GM18520 (cell line): Measurements from ENCODE around the gene CCDC138.

Experiments
- ATAC-seq: cut with Tn5 transposase; IDR thresholded peaks from one replicate; pipeline ENCODE4 v1.9.1; 2021; ENCODE audit not compliant: unreplicated experiment

The CCDC138 gene

DNA sequence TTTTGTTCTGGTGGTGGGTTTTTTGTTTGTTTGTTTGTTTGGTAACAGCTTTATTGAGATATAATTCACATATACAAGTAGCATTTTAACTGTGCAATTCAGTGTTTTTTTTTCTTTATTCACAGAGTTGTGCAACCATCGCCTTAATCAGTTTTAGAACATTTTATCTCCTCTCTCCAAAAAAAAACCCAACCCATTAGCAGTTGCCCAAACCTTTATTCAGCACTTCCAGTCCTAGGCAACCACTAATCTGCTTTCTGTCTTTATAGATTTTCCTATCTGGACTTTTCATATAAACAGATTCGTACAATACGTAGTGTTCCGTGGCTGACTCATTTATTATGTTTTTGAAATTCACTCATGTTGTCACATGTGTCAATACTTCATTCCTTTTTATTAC, 38.7 kb downstream of the CCDC138 start:
- ATAC-seq = no peak

- ATAC-seq = no peak
Measured at GRCh38 chr2:108825736-108826135, 39.2 kb downstream of the CCDC138 start.

DNA sequence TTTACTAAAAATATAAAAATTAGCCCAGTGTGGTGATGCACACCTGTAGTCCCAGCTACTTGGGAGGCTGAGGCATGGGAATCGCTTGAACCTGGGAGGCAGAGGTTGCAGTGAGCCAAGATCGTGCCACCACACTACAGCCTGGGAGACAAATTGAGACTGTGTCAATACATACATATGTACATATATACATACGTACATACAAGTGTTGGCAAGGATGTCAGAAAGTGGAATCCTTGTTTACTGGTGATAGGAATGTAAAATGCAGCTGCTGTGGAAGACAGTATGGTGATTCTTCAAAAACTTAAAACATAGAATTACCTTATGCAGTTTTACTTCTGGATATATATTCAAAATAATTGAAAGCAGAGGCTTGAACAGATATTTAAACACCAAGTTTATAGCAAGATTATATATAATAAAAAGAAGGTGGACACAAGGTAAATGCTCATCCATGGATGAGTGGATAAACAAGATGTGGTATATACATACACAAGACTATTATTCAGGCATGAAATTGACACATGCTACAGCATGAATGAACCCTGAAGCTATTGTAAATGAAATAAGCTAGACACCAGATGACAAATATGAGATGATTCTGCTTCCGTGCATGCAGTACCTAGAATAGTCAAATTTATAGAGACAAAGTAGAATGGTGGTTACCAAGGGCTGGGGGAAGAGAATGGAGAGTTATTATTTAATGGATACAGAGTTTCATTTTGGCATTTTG, 43.2 kb downstream of the CCDC138 start:
- ATAC-seq = no peak

DNA sequence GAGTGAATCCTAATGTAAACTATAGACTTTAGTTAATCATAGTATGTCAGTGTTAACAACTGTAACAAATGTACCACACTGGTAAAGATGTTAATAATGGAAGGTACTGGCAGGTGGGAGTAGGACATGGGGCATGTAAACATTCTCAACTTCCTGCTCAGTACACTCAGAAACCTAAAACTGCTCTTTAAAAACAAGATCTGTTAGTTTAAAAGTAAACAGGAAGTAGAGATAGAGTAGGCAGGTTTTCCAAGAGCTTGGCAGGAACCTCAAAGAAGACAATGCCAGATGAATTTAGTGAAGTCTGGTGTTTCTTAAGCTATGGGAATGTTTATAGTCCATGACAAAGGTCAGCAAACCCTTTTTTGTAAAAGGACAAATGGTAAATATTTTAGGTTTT, 46.6 kb downstream of the CCDC138 start:
- no peak for ATAC-seq

GRCh38 chr2:108834620-108835019, 48.0 kb downstream of the CCDC138 start:
- no peak for ATAC-seq

- ATAC-seq = peak; percentile 68
Measured at GRCh38 chr2:108835040-108835439, 48.5 kb downstream of the CCDC138 start.

GRCh38 chr2:108837198-108837597, 50.6 kb downstream of the CCDC138 start:
- ATAC-seq = no peak

DNA sequence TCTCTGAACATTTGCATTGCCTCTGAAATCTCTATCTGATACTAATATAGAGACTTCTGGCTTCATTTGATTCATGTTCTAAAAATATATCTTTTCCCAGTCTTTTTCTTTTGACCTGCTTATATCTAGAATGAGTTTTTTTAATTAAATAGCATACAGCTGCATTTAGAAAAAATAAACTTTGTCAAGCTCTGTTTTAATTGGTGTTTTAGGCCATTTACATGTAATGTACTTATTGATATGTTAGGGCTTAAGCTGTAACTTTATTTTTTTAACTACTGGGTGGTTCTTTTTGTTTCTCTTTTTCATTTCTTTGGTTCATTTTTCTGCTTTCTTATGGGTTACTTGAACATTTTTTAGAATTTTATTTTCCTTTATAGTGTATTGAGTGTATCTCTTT, 54.9 kb downstream of the CCDC138 start:
- no peak for ATAC-seq

- no peak for ATAC-seq
Measured at GRCh38 chr2:108845923-108846322, 59.4 kb downstream of the CCDC138 start.

DNA sequence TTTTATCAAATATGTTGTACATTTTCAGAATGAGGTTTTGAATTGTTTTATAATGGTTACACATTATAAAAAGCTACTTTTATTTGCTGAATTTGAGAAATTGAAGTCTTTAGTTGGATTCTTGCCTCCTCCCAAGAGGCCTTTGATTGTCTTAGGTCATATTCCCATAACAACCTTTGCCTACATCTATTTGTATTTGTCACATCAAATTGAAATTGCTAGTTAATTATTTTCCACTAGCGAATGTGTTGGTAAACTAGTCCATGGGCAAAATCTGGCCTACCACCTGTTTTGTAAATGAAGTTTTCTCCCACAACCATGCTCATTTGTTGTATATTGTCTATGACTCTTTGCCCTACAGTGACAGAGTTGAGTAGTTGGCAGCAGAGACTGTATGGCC, 60.4 kb downstream of the CCDC138 start:
- no peak for ATAC-seq

- no peak for ATAC-seq
Measured at GRCh38 chr2:108852375-108852774, 65.8 kb downstream of the CCDC138 start.

GRCh38 chr2:108853421-108853820, 66.8 kb downstream of the CCDC138 start:
- ATAC-seq = no peak

DNA sequence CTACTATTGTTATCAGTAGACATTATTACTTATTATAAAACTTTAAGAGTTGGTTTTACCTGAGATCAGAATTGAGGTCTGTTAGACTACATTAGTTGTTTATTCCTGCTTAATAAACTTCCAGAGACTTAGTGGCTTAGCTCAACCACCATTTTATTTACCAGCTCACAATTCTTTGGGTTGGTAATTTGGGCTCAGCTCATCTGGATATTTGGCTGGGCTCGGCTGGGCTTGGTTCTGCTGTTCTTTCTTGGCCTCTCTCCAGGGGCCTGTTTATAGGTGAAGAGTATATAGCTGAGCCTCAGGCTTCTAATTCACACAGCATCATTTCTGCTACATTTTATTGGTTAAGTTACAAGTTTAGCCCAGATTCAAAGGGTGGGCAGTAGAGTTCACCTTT, 67.9 kb downstream of the CCDC138 start:
- no peak for ATAC-seq

DNA sequence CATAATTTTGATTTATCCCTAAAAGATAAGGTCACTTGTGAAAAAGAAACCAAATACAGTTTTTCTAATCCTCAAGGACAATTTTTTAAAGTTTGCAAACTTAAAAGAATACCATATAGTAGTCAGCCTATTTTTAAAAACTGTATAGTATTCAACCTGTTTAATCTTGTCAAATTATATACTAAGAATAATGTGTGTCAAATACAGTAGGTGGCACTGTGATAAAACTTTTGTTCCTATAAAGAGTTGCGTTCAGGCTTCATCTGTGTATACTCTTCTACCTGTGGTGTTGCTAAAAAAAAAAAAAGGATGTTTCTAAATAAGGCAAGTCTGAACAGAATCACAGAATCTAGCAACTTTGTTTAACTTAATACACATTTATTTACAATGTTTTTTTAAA, 68.6 kb downstream of the CCDC138 start:
- ATAC-seq = no peak

GRCh38 chr2:108858894-108859293, 72.3 kb downstream of the CCDC138 start:
- no peak for ATAC-seq

DNA sequence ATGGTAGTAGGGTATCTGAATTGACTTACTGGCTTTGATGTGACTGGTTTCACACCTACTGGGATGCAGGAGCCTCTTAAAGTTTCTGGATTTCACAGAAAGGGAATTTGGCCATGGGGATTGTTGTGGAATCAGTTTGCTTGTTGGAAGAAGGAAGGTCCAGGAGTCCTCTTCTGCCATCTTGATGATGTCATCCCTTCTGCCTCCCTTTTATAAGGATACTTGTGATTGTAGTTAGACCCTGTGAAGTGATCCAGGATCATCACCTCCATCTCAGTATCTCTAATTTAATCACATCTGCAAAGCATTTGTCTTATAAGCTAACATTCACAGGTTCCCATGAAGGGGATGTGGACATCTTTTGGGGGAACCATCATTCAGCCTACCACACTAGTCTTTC, 79.5 kb downstream of the CCDC138 start:
- ATAC-seq = no peak

- ATAC-seq = no peak
Measured at GRCh38 chr2:108868911-108869310, 82.3 kb downstream of the CCDC138 start.

DNA sequence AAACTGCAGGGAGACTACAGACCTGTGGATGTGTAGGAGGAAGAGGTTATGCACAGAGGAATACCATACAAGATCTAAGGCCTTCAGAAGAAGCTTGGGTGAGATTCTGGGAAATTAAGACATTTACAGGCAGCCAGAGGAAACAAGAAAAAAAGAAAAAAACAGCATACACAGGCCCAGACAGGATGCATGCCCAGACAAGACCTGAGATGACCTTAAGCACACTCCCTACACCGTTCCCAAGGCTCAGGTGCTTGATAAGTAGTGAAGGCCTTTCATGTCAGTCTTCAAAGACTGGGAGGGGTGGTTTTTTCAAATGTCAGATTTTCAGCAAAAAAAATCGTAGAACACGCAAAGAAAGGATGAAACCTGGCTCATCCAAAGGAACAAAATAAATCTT, 83.0 kb downstream of the CCDC138 start:
- no peak for ATAC-seq

DNA sequence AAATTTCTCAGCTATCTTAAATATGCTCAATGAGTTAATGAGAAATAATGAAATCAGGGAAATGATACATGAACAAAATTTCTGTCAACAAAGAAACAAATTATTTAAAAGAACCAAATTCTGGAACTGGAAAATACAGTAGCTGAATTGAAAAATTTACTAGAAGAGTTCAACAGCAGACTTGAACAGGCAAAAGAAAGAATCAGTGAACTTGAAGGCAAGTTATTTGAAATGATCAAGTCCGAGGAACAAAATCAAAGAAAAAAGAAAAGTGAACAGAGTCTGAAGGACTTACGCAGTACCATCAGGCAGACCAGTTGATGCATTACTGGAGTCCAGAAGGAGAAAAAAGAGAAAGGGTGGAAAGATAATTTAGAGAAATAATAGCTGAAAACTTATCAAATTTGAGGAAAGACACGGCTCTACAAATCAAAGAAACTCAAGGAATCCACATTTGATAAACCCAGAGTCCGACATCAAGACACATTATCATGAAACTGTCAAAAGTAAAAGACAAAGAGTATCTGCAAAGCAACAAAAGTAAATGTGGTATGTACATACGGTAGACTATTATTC, 83.6 kb downstream of the CCDC138 start:
- ATAC-seq = no peak

DNA sequence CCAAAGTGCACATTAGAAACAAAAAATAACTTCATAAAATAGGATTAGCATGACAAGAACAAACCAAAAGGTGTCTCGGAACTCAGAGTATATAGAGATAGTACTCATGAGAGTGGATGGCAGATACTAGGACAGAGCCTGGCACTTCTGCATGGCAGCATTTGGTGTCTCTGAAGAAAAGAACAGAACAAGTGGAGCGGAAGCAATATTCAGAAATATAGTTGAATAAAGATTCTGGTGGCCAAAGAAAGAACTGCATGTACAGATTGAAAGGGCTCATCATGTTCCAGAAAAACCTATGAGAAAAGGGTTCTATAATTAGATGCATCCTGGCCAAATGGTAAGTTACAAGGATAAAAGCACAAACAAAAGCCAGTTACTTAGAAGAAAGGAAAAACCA, 90.9 kb downstream of the CCDC138 start:
- ATAC-seq = no peak

DNA sequence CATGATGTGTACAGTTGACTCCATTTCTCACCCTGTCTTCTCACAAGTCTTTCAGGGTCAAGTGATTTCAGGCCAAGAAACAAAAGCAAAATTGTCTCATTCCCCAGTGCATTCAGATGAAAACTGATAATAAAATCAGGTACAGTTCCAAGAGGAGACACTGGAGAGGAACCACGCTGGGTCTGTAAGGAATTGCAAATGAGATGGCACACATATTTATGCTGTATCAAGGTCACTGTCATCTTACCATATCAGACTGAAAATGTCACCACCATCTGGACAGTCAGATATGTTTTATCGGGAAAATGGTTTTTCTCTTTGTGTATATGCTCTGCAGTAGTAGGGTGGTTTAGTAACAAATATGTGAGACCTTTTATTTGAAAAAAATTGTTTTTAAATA, 91.7 kb downstream of the CCDC138 start:
- no peak for ATAC-seq

DNA sequence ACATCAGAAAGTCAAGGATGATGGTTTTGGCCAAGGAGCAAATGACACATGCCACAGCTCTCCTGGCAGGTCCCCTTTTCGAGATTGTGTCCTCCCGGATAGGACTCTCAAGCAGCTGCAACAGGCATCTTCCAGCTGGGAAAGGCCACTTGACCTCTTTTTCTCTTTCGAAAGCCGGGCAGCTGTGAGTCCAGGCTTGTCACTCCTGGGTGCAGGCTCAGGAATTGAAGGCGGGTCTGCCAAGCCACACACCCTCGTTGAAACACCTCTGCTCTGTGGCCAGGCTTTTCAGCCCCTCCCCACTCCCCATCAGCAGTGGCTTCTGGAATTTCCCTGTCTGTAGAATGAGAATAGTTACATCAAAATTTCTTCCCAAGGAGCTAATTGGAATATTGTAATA, 98.0 kb downstream of the CCDC138 start:
- no peak for ATAC-seq

DNA sequence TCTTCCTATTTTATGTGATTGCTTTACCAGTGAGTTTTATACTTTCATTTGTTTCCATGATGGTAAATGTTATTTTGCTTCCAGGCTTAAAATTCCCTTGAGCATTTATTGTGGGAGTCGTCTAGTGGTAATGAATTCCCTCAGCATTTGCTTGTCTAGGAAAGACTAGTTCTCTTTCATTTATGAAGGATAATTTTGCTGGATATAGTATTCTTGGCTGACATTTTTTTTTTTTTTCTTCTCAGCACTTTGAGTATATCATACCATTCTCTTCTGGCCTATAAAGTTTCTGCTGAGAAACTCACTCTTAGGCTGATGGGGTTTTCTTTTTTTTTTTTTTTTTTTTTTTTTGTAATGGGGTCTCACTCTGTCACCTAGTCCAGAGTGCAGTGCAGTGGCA, 103.3 kb downstream of the CCDC138 start:
- ATAC-seq = no peak
